OCI-LY3 (cell line): ENCODE data around the gene ZNF511.

Experiments used
- CTCF ChIP-seq: fragments of 200-600, 300-600 bp; sonication (generic); IDR thresholded peaks from 2 replicates; pipeline ENCODE4 v1.5.1; 2014; ENCODE audit warnings: antibody characterized with exemption, low read length, low read depth
- EZH2phosphoT487 ChIP-seq: fragments of 200-600 bp; shearing (Covaris generic); IDR thresholded peaks from 2 replicates; pipeline ENCODE4 v1.6.1; 2018; ENCODE audit warnings: antibody characterized with exemption, mixed run types, low read depth

- no peak for TF ChIP-seq CTCF
- TF ChIP-seq EZH2phosphoT487: no peak
Measured at GRCh38 chr10:133336577-133337369, 28.1 kb downstream of the ZNF511 start, which contains the start of gene CALY.
